ENCODE measurements around the gene SMPD4.
"Not testable (repeated sequence)": the region's sequence is repeated elsewhere in the genome, so short reads cannot be mapped to it uniquely, and the experiment has no call there.

GRCh38 chr2:130152136-130152815, 29.1 kb downstream of the SMPD4 start:
- TF ChIP-seq POLR2A (IDR thresholded peaks at IDR 0.05; ENCODE audit: low read depth, low read length); CTCF (IDR thresholded peaks at IDR 0.05; ENCODE audit: extremely low read depth in 1 of 2, insufficient read depth in 1 of 2, low read depth in 1 of 2, low read length in 2 of 2); EZH2 (IDR thresholded peaks at IDR 0.05; ENCODE audit: borderline replicate concordance, low read depth, low read length, severe bottlenecking); POLR2AphosphoS5 (IDR thresholded peaks at IDR 0.05; ENCODE audit: insufficient read depth, low read depth, low read length); GATA2 (IDR thresholded peaks at IDR 0.05; ENCODE audit: insufficient read depth, insufficient read length, low read depth, low read length); MAX (IDR thresholded peaks at IDR 0.05; ENCODE audit: insufficient read depth, insufficient read length); FOS (IDR thresholded peaks at IDR 0.05; ENCODE audit: borderline replicate concordance, insufficient read depth, low read length); MYC (IDR thresholded peaks at IDR 0.05; ENCODE audit: low read depth, low read length); JUN (IDR thresholded peaks at IDR 0.05; ENCODE audit: borderline replicate concordance, insufficient read depth, insufficient read length, low read depth): not testable (repeated sequence)
